Measurements from ENCODE around the gene SLX4IP. TPM values are rescaled to one million over a fixed set of nuclear protein-coding genes. Genes with fewer than 3 reads are reported as not detected.

Gene SLX4IP
- total RNA-seq, 3 donors from 2014 or later, result 5.7 to 9.7 (median 7.7) TPM

DNA sequence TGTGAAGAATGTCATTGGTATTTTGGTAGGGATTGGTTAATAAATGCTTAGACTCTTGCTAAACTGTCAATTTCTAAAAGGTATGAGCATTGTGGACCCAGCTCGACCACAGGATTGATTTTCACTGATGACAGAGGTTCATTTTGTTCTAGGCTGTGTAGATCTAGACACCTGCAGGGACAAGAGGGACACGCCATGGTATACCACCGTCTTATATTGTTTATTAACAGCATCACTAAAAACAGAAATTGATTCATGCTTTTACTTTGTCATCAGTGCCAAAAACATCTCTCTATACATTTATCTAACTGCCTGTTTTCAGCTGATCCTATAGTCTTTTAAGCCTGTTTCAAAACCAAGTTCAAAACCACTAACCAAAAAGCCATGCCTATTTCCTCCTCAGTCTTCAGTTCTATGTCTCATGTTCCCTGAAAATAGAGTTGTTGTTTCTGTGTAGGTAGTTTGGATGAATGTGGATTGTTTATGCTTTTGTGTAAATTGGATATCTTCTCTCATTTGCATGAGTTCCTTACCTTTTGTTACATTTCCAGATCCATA is 128.9 kb downstream of the SLX4IP start:
- no peaks in the 10 kb centered on the region for H3K4me1 ChIP-seq (ENCODE audit: low read depth)
- no peaks in the 10 kb centered on the region for H3K36me3 ChIP-seq (ENCODE audit: low read depth)
- H3K9me3 ChIP-seq, result no peaks in the 10 kb centered on the region
- intact Hi-C loops (cut with DNase I, micrococcal nuclease), result no loop called here
- H3K4me3 ChIP-seq, result no peak overlapping the region
- TF ChIP-seq CTCF (IDR thresholded peaks at IDR 0.05), result no peak
- DNase-seq, result no peak
- ATAC-seq, result no peak

- ATAC-seq (peak; percentile 67), DNase-seq (peak in 1 of 3 donors; percentile 50)
- no peak for TF ChIP-seq CTCF (IDR thresholded peaks at IDR 0.05)
- no peaks in the 10 kb centered on the region for H3K36me3 ChIP-seq (ENCODE audit: low read depth)
- H3K4me1 ChIP-seq (ENCODE audit: low read depth), result no peaks in the 10 kb centered on the region
- intact Hi-C loops (cut with DNase I, micrococcal nuclease), result no loop called here
- no peak overlapping the region for H3K4me3 ChIP-seq
- no peaks in the 10 kb centered on the region for H3K9me3 ChIP-seq
These were observed 130.3 kb downstream of the SLX4IP start for GRCh38 chr20:10565191-10565921.

DNA sequence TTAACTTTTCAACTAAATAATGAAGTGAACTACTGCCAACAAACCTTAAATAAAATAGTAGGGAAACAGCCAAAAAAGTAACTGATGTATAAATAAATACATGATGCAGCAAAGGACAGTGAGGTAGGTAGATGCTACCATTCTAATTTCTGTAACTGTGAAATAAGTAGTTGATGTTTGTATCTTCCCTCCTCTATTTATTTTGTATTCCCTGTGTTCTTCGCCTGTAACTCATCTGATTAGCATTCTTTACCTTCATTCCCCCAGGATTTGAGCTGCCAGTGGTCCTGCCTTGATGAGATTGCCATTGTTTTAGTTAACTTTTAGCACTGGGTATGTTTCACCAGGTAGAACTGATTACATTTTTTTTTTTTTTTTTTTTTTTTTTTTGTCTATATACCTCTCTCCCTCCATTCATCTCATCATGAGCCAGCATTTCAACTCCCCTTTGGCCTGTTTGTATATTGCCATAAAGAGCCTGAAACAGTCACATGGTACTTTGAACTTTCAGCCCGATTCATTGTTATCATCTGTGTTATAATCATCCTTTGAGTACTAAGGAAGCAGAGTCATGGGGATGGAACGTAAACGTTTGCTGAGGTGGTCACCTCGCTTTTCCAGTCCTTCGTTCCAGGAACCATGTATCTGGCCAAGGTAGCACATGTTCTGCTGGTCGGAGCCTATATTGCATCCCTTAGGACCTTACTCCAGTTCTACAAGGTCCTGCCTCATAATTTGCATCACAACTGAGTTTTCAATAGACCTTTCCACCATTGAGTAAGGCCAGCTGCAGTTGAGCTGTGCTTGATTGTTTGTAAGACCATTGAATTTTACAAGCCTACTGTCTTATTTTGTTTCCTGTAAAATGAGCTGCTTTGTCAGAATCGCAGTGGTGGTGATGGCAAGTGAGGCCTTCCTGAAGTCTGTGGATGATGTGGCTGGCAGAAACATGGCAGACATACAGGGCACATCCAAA is 131.1 kb downstream of the SLX4IP start:
- peak; percentile 94 for ATAC-seq
- no peaks in the 10 kb centered on the region for H3K9me3 ChIP-seq
- DNase-seq, result peak in 1 of 3 donors; percentile 39
- intact Hi-C loops (cut with DNase I, micrococcal nuclease), result no loop called here
- no peaks in the 10 kb centered on the region for H3K4me1 ChIP-seq (ENCODE audit: low read depth)
- H3K36me3 ChIP-seq (ENCODE audit: low read depth), result no peaks in the 10 kb centered on the region
- no peak for TF ChIP-seq CTCF (IDR thresholded peaks at IDR 0.05)
- no peak overlapping the region for H3K4me3 ChIP-seq

- Histone ChIP-seq H3K4me3 (no peak overlapping the region), H3K36me3 (ENCODE audit: low read depth) (no peaks in the 10 kb centered on the region), H3K9me3 (no peaks in the 10 kb centered on the region), H3K4me1 (ENCODE audit: low read depth) (no peaks in the 10 kb centered on the region)
- ATAC-seq, result no peak
- intact Hi-C loops (cut with DNase I, micrococcal nuclease), result no loop called here
- no peak for TF ChIP-seq CTCF (IDR thresholded peaks at IDR 0.05)
- DNase-seq, result no peak
These were observed 132.9 kb downstream of the SLX4IP start for GRCh38 chr20:10568032-10568431.

DNA sequence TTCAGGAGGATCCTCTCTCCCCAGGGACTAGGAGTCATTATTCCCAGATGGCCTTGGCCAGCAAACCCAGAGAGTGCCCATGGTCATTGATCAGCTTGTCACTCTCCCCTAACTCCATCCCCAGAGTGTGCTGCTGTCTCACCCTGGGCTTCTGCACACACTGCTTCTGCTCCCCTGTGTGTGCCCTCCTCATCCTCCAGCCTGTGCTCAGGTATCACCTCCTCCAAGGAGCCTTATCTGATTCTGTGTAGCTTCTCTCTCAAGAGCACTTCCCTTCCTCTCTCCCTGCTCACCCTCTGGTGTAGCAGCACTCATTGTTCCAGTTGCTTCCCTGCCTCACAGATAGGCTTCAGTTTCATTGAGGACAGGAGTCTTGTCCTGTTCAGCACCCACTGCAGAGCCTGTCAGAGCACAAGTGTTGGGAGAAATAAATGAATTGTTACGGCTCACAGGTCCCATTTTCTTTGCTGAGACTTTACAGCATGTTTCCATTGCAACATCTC is 136.3 kb downstream of the SLX4IP start:
- no peak for TF ChIP-seq CTCF (IDR thresholded peaks at IDR 0.05)
- Histone ChIP-seq H3K4me3 (no peak overlapping the region), H3K9me3 (no peaks in the 10 kb centered on the region), H3K4me1 (ENCODE audit: low read depth) (no peaks in the 10 kb centered on the region), H3K36me3 (ENCODE audit: low read depth) (no peaks in the 10 kb centered on the region)
- ATAC-seq, result no peak
- no peak for DNase-seq
- intact Hi-C loops (cut with DNase I, micrococcal nuclease), result no loop called here

All from mucosa of descending colon (tissue), 3 donors.